NCI-H2171 (cell line): ENCODE data around the gene TCFL5.

Experiments used
- DNase-seq: peaks from one replicate; lab custom pipeline; 2025; lab: John Stamatoyannopoulos, UW

Gene TCFL5

DNA sequence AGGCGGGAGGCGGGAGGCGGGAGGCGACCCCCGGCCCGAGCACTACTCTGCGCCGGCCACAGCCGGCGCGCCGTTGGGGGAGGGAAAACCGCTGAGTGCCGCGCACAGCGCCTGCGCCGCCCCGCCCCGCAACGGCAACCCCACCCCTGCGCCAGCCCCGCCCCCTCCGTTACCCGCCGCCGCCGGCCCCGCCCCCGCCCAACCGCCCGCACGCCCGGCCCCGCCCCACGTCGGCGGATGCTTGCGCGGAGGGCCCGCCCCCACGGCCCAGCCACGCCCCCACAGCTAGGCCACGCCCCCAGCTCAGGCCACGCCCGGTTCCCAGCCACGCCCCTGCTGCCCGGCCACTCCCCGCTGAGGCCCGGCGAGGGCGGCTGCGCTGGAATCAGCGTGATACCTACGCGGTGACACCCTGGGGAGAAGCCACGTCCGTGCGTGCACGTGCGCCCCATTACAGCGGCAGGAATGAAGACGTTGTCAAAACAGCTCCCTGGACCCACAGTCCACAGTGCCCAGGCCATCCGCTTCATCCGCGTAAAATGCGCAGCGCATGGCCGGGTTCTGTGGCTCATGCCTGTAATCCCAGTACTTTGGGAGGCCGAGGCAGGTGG is at the start of gene TCFL5:
TCFL5 (minus strand) TSS at position 97 of the 611 bp plus-strand sequence. CDS start 152 bp downstream, outside the sequence.
- DNase-seq: peak; percentile 98

DNA sequence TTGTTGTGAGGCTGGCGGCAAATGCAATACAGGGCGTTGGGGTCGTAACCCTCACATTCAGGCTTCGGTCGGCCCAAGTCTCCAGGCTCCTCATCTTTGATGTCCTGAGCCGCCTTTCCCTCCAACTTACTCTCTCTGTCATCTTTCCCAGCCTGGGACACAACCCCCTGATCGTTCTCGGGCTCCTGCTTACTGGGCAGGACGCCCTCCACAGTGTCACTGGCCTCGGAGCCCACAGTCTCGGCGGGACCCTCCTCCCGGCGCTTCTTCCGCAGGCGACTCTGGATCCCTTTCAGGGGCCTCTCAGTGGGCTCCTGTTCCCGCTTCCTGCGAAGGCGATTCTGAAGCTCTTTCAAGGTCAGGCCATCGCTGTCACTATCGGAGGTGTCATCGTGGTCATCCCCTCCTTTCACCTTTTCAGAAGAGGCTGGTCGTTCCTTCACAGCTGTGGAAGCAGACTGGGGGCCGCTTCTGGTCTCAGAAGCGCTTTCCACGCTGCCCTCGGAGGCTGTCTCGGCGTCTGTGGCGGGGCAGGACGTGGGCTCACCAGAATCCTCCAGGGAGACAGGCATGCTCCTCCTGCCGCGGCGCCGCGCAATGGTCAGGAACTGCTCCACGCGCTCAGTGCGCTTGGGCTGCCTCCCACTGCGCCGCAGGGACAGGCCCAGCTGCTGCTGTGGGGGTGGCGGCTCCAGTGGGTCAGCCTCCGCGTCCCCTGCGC is 49.3 kb upstream of the TCFL5 start:
- DNase-seq: no peak

DNA sequence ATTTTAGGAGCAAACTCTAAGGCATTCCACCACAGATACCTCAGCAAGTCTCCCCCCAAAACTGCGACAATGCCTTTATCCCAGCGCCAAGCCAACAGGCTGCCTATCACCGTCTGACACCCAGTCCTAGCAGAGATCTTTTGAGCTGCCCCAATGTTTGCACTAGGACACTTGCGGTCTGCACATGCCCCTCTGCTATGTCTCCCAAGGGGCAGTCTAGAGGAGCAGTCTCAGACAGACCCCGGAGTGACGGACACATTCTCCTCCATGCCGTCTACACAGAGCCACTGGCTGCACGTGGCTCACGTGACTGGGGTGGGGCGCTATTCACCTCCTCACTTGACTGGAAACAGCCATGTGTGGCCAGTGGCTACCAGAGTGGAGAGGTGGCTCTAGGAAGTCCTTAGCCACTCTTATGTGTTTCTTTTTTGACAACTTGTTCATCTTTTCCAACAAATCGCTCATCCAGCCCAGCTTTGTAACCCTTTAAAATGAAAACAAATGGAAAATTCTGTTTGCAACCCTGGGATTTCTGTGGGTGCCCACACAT is 48.7 kb upstream of the TCFL5 start:
- no peak for DNase-seq

DNA sequence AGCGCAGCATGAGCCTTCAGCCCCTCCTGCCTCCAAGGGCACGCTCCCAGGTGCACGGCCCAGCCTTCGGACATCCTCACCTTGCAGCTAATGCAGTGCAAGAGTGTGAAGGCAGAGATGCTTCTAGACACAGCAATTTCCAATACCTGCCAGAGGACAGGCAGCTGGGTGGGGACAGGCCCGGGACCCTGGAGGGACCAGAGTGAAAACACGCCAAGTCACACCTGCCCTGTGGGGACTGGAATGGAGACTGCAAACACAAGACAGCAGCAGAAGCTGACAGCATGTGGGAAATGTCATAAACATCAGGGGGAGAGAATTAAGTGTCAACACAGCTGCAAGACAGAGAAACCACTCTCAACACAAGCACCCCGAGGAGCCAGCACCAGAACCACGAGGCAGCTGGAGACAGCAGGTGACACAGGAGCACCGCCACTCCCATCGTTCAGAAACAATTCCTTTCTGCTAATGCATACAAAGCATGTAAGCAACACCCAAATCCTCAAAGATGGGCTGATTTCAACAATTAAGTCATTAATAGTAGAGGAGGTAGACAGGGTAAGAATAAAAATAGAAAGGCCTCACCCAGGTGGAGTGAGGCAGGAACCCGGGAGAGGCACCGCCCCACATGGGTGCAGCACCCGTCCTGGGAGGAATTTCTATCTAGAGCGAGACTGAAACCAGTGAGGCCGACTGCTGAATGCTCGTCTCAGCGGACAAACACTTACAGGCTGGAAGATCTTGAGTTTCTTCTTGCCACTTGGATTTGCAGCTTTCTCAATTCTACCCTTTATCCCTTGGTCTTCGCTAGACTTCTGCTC is 47.6 kb upstream of the TCFL5 start:
- no peak for DNase-seq

DNA sequence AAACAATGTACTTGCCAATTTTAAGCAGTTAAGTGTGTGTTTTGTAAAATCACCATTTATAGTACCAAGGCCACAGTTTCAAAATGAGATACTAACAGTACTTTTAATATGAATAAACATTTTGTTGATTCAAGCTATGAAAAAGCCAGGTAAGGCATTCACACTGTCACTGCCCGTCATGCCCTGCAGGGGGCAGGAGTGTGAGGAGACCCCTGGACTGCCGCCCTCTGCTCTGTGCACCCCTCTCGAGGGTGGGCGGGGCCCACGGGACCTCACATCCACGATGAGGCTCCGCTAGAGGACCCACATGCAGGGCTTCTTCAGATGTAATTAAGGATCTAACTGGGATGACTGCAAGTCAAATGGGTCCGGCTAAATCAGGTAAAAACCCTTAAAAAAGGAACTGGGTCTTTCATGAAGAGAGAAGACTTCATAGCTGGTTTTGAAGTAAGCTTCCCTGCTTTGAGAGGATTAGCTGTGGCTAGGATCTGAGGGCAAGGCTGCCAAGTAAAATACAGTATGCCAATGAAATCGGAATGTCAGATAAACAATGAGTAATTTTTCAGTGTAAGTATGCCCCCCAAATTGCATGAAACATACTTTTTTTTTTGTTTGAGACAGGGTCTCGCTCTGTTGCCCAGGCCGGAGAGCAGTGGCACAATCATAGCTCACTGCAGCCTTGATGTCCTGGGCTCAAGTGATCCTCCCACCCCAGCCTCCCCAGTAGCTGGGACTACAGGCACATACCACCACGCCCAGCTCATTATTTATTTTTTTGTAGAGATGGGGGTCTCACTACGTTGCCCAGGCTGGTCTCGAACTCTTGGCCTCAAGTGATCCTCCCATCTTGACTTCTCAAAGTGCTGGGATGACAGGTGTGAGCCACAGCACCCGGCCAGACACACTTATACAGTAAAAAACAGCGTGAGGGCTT is 46.0 kb upstream of the TCFL5 start:
- DNase-seq: no peak

DNA sequence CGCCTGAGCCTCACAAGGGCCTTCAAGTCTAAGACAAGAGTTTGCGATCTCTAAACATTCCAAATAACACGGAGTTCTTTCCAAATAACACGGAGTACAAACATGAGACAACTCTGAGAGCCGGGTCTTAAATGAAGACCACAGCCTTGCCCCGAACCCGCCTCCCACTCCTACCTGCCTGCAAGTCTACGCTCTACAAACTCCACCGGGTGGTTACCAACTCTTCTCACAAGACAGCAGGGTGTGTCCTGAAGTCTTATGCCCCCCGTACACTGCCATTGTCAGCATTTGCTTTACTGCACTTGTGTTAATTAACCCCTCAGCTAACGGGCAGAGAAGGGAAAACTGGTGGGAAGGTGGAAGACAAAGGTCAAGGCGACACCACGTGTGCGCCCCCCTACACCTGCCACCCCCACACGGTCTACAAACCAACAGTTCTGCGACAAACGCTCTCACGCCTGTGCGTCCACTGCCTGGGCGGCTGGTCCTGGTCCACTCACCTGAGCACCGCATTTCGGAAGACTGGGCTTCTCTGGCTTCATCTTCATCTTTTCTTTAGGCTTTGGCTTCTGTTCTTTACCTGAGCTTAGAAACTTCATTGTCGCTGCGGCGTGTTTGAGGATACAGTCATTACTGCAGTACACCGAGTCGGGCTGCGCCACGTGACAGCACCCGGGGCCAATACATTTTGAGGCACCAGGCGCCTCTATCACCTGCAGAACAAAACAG is 45.2 kb upstream of the TCFL5 start:
- DNase-seq: no peak

DNA sequence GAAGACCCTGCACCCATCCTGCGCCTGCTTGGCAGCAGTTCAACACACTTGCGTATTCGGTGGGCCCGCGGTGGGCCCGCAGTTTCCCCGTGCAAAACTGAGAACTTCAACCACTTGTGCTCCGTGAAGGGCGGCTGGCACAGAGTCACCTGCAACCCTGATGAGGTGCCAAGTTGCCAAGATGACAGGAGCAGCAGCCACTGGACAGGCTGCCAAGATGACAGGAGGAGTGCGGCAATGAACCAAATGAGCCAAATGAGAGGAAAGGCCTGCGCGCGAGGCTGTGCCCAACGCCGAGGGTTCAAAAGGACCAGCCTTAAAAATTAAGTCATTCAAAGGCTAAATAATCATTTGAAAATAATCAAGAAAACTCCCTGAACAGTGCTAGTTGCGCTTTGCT is 44.6 kb upstream of the TCFL5 start:
- DNase-seq: no peak

DNA sequence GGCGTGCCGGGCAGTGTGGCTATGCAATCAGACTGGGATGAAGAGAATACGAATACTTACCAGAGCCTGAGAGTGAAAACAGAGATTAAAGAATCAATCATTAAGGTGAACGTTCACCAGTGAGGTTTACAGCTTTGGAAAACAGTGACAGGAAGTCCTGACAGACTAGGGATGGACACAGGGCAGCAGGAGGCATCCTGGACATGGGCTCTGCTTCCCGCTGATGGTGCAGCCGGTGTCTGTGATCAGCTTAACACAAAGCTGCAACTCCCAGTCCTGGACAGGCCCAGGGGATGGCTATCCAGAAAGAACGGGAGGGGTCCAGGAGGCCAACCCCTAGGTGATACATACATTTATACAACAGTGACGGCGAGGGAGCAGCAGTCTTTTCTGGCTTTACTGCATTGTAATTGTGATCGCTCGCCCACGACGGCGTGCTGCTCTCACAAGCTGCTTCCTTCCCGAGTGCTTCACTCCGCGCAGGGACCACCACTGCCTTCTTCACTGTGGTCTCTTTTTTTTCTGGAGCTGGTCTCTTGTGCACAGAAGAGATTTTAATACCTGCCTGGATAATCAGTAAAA is 44.0 kb upstream of the TCFL5 start:
- DNase-seq: no peak

DNA sequence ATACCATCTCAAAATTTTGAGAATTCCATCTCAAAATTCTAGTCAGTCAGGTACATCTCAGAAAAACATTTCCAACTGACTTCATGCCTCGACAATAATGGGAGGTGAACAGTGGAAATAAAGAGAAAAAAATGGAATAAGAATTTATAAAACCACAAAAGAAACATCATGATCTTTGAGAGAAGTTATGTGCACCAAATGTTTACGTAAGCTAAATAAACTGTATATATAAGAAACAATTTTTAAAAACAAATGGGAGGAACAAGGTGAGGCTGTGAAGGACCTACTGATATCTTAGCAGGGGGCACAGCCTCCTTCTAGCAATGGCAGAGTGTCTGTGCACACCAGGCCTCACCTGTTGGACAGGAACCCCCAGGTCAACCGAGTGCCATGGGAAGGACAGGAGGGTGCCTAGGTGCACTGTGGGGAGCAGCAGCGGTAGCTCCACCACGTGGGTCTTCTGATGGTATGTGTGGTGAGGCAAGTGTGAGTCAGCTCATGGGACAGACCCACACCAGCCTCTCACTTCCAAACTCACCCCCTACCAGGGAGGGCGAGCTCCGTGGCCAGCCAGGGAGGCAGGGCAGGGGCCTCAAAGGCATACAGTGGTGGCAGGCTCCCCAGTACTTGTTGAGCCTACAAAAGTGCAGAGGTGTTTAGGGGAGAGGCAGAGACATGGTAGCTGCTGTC is 41.4 kb upstream of the TCFL5 start:
- no peak for DNase-seq

DNA sequence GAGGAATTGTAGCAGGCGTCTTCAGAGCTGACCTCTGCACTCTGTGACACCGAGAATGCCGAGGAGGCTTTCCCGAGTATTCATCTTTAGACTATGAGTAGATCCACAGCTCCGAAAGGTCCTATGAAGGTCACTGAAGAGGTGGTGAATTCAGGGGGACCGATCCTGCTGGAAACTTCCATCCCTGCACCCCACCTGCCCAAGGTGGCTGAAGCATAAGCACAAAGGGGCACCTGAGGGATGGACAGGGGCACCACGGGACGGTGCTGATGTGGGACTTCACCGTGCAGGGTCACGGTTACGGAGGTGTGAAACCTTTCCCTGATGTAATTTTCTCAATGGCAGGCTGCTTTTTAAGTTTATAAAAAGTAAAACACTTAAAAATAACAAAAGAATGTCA is 40.3 kb upstream of the TCFL5 start:
- DNase-seq: no peak

DNA sequence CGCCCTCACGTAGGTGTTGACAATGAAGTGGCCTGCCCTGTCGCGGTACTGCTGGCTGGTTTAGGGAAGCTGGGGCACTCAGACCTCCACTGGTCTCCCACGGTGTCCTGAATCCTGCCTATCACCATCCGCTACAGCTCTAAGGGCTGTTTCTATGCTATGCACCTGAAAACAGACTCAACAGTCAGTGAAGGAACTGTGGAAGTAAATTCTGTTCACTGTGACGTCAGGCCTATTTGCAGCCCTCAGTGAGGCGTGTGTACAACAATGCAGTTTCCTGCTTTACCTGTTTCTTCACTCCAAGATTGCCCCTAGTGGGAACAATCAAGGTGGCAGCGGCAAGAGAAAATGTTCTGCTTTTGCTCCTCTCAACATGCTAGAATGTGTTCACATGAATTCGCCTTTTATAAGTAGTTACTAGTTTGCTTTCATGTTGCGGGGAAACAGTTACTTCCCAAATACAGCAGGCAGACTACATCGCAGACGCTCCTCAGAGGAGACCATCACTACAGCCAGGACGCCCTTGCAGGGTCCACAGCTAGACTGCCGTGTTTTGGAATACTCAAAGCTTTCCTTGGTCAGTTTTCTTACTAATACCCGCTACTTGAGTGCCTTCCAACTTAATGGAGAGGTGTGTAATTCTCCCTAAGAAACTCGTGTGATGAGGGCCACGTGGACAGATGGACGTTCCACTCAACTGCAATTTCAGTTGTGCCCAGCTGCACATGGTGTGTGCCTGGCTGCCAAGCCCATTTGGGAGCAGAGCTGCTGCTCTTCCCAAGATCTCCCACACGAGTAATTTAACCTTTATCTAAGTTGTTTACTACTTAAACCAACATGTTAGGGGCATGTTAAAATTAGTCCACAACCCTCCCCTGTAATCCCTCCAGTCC is 39.3 kb upstream of the TCFL5 start:
- DNase-seq: peak; percentile 43

DNA sequence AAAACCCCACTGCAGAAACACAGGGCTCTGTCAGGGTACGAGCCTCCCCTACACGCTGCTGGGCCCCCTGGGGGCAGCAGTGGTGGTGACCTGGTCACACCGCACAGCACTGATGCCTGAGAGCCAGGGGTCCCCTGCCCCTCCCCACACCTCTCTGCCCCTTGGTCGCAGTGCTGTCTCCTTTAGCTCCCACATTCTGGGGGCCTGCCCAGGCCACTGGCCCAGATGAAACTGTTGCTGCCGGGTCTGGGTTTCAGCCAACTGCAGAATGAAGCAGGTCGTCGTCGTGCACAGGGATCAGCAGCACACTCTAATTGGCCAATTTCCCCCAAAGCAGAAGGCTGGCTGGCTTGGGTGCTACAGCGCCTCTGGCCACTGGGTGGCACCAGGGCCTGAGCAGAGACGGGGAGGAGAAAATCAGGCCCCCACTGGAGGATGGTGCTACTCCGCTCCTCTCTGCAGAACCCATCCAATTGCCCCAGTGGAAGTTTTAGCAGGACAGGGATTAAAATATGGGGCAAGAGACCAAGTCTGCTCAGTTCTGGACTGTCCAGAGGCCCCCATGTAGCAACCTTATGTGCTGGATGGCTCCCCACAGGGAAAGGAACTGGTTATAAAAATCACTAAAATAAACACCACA is 38.5 kb upstream of the TCFL5 start:
- peak; percentile 71 for DNase-seq

DNA sequence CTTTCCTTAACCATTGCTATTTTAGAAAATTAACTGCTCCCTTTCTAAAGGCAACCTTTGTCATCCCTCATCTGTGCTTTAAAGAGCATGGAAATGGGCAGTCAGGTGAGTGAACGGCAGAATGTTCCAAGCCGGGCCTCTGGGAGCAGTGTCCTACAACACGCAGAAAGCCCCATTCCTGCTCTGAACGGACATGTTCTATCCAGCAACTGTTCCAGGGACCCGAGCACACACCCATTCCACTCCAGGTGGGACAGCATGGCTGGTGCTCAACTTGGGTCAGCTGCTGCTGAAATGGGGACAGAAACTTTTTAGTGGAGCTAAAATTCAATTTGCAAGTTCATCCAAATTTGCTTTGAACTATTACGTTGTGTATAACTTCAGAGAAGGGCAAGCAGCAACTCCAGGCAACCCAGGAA is 38.0 kb upstream of the TCFL5 start:
- DNase-seq: peak; percentile 35

DNA sequence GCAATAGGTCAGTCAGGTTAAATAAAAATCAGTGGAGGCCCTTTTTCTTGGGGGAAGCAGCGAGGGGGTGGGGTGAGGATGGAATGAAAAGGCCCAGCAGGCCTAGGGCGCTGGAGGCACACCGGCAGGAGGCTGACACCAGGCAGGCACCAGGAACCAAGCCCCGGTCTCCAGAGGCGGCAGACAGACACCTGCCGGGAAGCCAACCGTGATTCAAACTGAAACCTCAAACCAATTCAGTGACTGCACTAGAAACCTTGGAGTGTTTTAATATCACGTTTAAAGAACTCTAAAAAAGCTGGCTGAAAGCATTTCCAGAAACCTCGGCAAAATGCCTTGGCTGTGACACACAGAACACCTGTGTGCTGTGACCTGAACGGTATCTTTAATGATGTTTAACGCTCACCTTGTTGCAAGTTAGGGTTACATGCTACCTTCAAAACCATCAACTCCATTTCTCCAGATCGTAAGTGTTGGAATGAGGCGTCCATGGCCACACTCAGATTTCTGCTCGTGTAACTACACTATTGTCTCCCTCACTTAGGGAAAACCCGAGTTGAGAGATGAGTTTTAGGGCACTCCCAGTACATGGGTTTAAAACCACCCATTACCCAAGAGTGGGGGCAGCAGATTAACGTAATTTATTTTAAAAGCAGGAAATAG is 37.5 kb upstream of the TCFL5 start:
- peak; percentile 31 for DNase-seq

DNA sequence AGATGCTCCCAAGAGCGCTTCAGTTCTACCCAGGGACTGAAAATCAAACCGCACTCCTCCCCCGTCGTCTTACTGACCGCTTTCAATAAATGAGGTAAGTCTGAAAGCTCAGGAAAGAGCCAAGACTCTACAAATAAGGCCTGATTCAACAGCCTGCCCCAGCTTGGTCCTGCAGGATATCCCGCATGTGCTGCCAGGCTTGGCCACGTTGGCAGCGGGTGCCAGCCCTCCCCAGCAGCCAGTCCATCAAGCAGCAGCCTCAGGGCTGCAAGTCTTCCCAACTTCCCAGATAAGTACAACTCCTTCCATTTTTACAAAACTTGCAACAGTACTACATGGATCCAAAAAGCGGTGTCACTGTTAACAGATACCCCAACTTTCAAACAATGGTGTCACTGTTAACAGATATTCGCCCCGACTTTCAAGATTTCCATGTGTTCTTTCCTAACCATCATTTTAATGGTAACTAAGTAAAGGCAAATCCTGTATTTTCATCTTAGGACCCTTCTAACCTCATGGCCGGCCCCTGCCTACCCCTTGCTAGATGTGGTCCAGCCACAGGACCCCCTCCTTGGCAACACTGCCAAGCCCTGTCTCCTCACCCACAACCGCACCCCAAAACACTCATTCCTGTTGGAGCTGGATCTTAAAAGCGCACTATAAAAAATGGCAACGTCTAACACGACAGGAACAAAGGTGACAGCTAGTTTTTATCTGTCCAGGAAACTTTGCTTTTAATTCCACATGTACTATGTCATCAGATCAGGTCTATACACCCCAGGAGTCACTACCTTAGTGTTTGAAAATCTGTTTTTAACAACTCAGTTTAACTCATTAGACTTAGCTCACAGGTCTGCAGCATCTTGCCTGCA is 36.7 kb upstream of the TCFL5 start:
- no peak for DNase-seq

DNA sequence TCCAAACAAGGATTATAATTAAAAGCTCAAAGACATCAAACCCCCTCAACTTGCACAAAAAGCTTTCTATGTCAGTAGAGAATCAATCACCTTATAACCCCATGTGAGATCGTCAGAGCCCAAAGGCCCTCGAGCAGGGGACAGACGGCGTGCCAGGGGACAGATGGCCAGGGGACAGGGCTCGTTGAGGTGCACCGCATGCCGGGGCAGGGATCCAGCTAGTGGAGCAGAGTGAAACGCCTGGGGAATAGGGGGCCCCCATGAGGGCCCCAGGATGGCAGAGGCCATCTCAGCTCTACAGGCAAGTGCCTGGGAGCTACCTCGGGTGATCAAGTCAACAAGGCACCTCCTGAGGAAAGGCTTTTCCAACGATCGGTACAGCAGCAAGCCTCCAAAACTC is 36.0 kb upstream of the TCFL5 start:
- peak; percentile 27 for DNase-seq

DNA sequence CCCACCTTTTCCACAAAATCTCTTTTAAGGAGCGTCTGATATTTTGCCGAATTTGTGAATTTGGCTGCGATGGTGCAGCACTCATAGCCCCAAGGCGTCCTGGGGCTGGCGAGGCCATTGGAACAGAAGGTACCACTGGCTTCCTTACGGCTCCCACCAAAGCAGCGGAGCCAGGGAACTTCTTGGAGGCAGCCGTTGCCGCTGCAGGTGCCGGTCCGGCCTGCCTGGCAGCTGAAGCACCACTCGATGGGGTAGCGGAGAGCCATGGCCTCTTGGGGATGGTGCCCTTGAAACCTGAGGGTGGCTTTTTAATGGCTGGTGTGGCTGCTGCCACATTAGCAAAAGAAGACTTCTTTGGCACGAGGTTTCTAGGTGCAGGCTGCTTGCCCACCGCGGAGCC is 34.9 kb upstream of the TCFL5 start:
- no peak for DNase-seq
